ENCODE measurements around the gene TBCD.

Gene TBCD

DNA sequence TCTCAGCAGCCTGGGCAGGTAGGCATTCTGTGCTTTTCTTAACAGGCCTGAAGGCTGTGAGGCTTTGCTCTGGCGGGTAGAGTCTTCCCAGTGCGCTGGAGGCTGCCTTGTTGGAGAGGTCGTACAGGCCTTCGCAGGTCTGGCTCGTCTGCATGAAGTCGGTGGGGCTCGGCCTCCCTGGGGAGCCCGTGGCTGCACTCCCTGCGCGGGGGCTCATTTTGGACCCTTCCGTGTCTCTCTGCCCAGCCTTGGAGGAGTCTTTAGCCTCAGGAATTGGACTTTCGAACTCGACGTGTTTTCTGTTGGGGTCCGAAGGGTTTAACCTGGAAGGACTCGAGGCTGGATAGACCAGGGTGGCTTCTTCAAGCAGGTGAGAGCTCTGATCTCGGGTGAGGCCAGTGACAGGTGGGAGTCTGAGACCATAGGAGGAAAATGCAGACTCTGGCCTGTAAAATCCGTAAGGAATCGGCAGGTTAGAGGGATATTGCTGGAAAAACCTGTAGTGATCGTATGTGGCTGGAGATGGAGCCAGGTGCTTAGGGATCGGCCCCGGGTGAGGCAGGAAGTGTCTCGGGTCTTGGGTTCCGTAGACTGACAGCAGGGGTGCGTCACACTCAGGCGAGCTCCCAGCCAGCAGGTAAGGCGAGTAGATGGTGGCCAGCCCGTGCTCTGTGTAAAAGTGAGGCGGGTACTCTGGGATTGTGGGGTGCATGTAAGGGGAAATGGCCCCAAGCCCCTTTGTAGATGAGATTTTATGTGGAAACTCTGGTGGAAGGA lies 79.4 kb downstream of the TBCD start:
- no peak for DNase-seq (ENCODE audit: low read depth)

DNA sequence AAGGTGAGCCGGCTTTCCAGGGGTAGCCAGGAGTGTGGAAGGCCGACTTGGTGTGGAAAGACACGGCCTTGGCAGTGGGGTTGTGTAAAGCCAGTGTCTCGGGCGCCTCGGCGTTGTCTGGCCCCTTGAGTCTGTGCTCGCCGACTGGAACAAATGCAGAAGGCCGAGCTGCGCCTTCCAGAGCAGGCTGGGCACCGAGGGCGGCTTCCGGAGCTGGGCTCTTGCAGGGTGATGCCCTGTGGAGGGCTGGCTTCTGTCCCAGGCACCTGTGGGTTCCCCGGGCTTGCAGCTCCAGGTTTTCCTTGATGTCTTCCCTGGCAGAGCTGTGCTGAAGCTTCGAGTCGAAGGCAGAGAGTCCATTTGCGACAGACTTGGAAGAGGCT lies 79.9 kb downstream of the TBCD start:
- no peak for DNase-seq (ENCODE audit: low read depth)
- TF ChIP-seq, protein P1, sequence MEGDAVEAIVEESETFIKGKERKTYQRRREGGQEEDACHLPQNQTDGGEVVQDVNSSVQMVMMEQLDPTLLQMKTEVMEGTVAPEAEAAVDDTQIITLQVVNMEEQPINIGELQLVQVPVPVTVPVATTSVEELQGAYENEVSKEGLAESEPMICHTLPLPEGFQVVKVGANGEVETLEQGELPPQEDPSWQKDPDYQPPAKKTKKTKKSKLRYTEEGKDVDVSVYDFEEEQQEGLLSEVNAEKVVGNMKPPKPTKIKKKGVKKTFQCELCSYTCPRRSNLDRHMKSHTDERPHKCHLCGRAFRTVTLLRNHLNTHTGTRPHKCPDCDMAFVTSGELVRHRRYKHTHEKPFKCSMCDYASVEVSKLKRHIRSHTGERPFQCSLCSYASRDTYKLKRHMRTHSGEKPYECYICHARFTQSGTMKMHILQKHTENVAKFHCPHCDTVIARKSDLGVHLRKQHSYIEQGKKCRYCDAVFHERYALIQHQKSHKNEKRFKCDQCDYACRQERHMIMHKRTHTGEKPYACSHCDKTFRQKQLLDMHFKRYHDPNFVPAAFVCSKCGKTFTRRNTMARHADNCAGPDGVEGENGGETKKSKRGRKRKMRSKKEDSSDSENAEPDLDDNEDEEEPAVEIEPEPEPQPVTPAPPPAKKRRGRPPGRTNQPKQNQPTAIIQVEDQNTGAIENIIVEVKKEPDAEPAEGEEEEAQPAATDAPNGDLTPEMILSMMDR (IDR thresholded peaks at IDR 0.05; ENCODE audit: control insufficient read depth, extremely low read depth, insufficient read depth): no peak
- H3K4me3 ChIP-seq (ENCODE audit: low read depth, low read length): no peak overlapping the region

More for the DNA sequence above, 79.4 kb downstream of the TBCD start:
- TF ChIP-seq, protein P1 (IDR thresholded peaks at IDR 0.05; ENCODE audit: control insufficient read depth, extremely low read depth, insufficient read depth): no peak
- no peak overlapping the region for H3K4me3 ChIP-seq (ENCODE audit: low read depth, low read length)

DNA sequence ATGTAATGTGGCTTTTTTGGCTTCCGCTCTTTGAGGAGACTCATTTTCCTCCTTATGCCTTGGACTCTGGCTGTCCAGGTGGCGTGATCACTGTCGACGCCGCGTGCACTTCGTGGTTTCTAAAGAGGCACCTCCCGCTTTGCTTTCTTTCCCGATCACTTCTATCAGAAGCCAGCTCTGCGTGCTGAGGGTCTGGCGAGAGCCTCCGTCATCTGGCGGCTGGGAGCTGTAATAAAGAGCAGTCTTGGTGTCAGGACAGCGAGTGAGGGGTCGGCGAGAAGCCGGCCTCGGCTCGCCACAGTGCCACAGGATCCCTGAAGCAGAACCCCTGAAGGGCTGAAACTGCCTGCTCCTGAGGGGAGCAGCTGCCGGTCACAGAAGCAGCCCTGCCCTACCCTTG lies 80.5 kb downstream of the TBCD start:
- DNase-seq (ENCODE audit: low read depth): no peak
- TF ChIP-seq, protein P1 (IDR thresholded peaks at IDR 0.05; ENCODE audit: control insufficient read depth, extremely low read depth, insufficient read depth): no peak
- H3K4me3 ChIP-seq (ENCODE audit: low read depth, low read length): no peak overlapping the region

DNA sequence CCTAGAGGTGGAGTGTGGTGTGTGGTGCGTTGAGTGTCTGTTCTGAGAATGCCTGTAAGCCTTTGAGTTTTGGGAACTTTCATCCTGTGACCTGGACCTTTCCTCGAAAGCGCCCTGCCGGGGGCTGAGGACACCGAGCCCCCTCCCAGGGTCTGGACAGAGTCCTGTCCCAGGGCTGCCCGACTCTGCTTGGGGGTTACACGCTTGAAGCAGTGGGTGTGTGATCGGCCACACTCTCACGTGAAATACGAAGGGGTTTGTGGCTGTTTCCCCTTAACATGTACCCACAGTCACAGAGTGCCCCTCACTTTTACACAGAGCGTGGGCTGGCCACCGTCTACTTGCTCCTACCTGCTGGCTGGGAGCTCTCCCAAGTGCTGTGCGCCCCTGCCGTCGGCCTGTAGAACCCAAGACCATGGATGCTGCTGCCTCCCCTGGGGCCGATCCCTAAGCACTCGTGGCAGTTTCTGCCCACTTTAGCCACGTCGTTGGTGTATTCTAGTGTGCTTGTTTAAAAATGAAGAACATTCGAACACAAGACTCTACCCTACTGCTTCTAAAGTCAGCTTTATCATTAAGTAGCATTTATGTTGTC lies 81.1 kb downstream of the TBCD start:
- DNase-seq (ENCODE audit: low read depth): no peak
- no peak overlapping the region for H3K4me3 ChIP-seq (ENCODE audit: low read depth, low read length)
- TF ChIP-seq, protein P1 (IDR thresholded peaks at IDR 0.05; ENCODE audit: control insufficient read depth, extremely low read depth, insufficient read depth): no peak

DNA sequence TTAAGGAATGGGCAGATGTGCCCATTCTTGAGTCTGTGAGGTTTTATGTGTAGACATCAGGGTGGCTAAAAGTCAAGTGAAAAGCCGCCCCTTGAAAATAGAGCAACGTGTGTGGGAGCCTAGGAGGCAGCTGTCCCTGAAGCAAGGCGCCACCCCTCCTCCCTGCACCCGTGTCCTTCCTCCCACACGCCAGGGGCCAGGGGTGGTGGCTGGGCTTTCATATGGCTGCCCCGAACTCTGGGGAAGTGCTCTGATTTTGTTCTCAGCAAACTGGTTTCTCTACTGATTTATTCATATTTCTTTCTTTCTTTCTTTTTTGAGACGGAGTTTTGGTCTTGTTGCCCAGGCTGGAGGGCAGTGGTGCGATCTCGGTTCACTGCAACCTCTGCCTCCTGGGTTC lies 83.3 kb downstream of the TBCD start:
- TF ChIP-seq, protein P1 (IDR thresholded peaks at IDR 0.05; ENCODE audit: control insufficient read depth, extremely low read depth, insufficient read depth): no peak
- no peak for DNase-seq (ENCODE audit: low read depth)
- no peak overlapping the region for H3K4me3 ChIP-seq (ENCODE audit: low read depth, low read length)

DNA sequence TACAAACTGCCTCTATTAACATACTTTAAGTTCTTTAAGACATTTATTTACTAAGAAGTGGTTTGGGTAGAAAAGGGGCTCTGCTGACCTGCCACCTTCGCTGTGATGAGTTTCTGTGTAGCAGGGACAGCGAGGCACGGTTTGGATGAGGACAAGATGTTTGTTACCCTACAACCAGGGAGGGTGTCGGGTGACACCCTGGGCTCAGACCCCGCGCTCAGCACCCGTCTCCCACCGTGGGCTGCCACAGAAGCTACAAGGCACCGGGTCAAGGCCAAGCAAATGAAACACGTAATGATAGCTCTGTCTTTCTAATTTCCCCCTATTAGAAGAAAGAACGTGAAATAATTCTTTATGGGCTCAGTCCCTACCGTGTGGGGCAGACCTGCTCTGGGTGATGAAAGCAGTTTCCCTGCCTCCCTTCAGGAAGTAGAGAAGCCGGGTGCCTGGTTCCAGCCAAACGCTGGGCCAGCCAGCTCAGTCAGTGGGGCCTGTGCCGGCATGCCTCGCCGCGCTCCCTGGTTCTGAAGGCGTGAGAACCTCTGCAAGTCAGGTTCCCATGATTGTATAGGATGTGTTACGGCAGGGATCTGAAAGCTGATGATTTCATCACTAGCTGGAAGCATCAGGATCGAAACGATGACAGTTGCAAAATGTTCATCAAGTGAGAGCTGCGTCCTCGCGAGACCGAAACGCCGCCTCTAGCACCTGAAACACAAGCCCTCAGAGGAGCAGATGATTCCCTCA lies 84.1 kb downstream of the TBCD start:
- TF ChIP-seq, protein P1 (IDR thresholded peaks at IDR 0.05; ENCODE audit: control insufficient read depth, extremely low read depth, insufficient read depth): no peak
- no peak overlapping the region for H3K4me3 ChIP-seq (ENCODE audit: low read depth, low read length)
- no peak for DNase-seq (ENCODE audit: low read depth)

Measured in LNCaP clone FGC (cell line).